NK-92 treated with Interleukin-12 subunit alpha and Interleukin-12 subunit beta, amount 100 ng/mL, for 24 hours (cell line): ENCODE measurements around the gene ABCG1.

ENCODE experiments used
- DNase-seq: peaks from one replicate; lab custom pipeline; 2025; lab: John Stamatoyannopoulos, UW

ABCG1 gene

GRCh38 chr21:42307106-42307505 lies 88.2 kb downstream of the ABCG1 start:
- no peak for DNase-seq

GRCh38 chr21:42308161-42308913 lies 89.4 kb downstream of the ABCG1 start:
- no peak for DNase-seq

GRCh38 chr21:42308914-42309752 lies 90.2 kb downstream of the ABCG1 start:
- DNase-seq = no peak

DNA sequence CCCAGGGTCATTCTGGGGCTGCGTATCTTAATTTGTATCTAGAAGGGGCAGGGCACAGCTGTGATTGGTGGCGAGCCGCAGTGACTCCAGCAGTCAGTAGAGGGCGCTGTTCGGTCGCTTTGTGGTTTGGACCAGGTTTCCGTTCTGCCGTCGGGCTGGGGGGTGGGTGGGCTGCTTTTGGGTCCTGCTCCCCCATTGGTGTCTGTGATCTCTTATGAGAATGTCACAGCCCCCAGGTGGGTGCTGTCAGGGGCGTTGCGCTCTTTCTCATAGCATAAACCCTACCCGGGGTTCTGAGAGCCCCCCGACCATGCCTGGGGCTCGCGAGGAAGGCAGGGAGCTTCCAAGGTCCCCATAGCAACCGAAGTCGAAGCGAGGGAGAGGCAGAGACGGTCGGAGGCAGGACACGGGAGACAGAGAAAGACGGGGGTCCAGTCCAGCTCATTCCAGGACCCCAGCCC lies 90.8 kb downstream of the ABCG1 start:
- peak; percentile 23 for DNase-seq

DNA sequence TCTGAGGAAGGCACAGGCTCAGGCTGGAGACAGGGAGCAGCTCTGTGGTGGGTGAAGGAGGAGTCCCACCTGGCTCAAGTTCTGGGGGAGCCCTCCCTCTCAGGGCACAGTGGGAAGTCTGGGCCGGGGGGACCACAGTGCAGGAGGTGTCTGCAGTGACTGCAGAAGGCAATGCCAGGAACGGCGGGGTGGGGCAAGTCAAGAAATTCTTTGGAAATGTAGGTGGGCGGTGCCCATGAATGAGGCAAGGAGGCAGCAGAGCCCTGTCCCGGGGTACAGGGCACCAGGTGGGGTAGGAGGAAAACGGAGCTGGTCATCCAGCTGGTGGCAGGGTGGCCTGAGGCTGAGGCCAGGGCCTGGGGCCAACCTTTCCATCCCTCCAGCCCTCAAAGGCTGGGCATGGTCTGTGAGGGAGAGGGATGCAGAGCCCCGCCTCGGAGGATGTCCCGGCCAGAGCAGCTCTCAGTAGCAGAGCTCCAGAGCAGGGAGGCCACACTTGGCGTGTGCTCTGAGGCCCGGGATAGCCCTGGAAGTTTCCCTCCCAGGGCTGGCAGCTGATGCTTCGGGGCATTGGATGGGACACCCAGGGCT lies 91.6 kb downstream of the ABCG1 start:
- no peak for DNase-seq

- DNase-seq = no peak
Observed at GRCh38 chr21:42311160-42311559, 92.2 kb downstream of the ABCG1 start.

DNA sequence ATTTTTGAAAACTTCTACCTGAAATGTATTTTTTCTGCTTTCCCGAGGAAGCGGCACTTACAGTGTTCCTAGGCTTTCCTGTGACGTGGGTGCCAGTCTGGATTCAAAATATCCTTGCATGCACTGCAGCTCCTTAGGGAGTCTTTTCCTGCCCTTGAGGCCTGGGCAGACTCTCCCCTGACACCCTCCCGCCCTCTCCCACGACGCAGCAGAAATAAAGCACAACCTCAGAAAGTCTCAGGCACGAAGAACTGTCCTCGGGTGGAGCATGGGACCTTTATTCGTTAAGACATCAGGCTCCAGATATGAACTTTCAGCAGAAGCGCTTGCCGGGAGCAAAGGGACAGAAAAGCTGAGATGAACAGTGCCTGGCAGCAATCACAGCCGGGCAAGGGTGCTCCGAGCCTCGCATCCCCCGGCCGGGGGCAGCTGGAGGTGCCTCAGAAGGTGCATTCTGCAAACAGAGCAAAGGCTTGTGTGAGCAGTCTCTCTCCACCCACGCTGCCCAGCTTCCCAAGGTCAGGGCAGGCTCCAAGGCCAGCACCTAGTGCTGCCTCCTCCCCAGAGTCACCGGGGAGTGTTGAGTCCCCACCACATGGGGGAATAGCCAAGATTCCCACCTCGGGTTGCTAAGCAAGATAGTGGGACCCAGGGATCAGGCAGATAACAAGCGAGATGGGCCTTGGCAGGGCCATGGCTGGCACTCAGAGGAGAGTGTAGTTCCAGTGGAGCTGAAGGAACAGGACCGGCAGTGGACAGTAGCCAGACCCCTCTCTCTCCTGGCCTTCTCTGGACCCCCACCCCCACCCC lies 93.1 kb downstream of the ABCG1 start:
- DNase-seq = no peak

- no peak for DNase-seq
Observed at GRCh38 chr21:42312626-42313104, 93.7 kb downstream of the ABCG1 start.

GRCh38 chr21:42313501-42313969 lies 94.6 kb downstream of the ABCG1 start:
- no peak for DNase-seq

DNA sequence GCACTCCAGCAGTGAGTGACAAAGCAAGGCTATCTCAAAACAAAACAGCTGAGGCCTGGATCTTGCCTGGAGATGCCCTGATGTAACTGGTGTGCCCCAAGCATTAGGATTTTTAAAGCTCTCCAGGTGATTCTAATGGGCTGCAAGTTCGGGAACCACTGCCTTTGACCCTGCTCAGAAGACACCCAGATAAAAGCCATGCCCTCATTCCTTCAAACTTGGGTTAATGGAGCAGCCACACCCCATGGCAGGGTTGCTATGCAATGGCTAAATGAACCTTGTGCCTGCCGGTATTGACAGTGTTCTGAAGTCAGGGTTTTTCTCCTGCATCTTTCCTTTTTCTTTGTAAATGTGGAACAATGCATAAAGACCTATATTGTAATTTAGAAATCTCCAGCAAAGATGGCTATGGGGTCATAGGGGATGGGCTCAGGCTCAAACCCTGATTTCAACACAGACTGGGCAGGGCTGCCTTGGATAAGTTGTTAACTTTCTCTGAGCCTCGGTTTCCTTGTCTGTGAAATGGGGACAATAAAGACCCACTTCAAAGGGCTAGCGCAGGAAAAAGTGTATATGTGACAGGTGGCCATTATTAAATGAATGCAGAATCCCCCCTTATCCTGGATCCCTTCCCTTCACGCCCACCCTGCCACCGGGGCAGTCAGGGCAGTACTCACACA lies 95.8 kb downstream of the ABCG1 start:
- DNase-seq = no peak

DNA sequence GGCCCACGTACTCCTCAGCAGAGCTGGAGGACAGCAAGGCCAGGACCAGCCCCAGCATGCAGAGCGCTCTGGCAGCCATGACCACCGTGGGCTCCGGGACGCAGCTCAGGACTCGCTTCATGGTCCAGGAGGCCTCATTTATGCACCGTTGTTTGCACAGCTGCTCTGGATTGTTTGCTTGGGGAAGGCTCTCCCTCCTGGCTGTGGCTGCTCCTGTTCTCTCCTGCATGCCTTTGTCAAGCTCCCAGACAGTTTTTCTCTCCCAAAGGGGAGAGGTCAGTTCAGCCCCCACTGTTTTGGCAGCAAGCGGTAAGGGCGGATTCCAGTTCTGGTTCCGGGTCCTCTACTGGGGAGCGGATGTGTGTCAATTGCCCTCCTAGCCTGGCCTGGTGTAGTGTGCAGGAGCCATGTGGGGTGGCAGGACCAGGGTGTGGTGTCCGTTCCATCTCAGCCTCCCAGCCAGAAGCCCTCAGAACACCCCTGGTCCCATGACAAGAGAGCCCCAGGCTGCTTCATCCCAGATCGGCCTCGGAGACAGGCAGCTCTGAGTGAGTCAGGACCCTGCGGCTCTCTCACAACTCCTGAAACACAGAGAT lies 96.5 kb downstream of the ABCG1 start, which contains the start of gene TFF3:
TSS of gene TFF3 (minus strand) at position 114 of the 596 bp plus-strand sequence. CDS start at position 79, 35 bp downstream.
- DNase-seq = no peak

- DNase-seq = no peak
Observed at GRCh38 chr21:42316891-42317290, 98.0 kb downstream of the ABCG1 start.

- no peak for DNase-seq
Observed at GRCh38 chr21:42317341-42317741, 98.4 kb downstream of the ABCG1 start.

GRCh38 chr21:42317826-42318746 lies 99.1 kb downstream of the ABCG1 start:
- DNase-seq = no peak

GRCh38 chr21:42319376-42319775 lies 100.4 kb downstream of the ABCG1 start:
- no peak for DNase-seq

DNA sequence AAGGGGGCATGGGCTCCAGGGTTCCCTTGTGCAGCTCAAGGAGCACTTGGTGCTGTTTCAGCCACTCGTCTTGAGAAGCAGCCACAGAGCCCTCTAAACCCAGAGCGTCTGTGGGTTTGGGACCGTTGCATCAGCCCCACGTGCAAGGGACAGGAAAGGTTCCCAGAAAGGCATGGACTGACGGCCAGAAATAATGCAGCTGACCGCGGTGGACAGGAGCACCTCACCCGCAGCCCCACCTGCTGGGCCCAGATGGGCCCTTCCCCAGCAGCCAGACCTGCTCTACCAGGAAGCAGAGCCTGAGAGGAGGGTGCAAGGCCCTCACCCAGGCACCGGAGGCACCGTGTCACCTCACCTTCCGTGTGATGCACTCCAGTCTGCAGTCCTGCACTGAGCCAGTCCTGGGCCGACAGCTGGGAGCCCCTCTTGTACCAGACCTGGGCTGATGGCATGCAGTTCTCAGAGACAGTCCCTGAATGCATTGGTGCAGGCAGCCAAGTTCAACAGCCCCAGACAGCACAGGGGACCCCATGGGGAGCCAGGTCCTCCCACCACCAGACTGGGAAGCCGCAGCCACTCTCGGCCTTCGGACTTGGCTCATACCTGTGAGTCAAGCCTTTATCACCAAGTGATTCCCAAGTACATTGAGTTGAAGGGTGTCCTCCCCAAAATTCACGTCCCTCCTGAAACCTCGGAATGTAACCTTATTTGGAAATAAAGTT lies 101.1 kb downstream of the ABCG1 start:
- DNase-seq = no peak

- no peak for DNase-seq
Observed at GRCh38 chr21:42320791-42321190, 101.9 kb downstream of the ABCG1 start.

DNA sequence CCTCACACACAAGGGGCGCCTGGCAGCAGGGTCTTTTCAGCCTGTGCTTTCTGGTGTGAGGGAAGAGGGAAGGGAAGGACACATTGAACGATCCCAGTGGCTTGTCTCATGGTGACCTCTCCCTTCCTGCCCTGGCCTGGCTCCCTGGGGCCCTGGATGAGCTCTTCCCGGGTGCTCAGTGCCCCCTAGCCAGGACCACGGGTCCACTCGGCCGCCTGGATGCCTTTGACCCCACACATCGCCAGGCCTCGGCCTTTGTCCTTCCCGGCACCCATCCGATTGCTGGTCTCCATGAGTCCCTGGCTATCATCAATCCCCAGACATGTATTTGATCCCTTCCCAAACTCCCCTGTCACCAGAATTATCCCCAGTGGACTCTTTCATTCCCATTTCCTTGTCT lies 102.3 kb downstream of the ABCG1 start:
- DNase-seq = no peak

DNA sequence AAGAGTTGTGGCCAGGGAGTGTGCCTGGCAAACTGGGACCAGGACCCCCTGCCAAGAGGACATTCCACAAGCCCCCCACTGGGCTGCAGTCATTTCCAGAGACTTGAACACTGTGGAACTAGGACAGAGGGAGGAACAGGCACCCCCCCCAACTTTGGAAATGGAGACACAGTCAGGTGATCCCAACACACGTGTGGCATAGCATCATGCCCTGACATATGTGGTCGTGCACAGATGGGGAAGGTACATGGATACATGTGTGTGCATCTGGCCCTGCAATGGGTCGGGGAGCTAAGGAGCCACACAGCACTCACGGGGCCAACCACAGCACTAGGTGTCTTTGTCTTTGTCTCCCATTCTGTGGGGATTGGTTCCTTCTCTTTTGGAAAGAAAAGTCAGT lies 102.9 kb downstream of the ABCG1 start:
- DNase-seq = no peak
